Measurements from ENCODE around the gene COQ5.

Gene COQ5

GRCh38 chr12:120539303-120539702 lies 10.3 kb upstream of the COQ5 start:
- Histone ChIP-seq H3K27ac (ENCODE audit: low read depth, low read length) (no peak overlapping the region), H3K4me3 (ENCODE audit: low read length) (no peak overlapping the region)

GRCh38 chr12:120538281-120539156 lies 9.6 kb upstream of the COQ5 start:
- Histone ChIP-seq H3K4me1 (ENCODE audit: control insufficient read depth, low read depth, low read length) (peaks cover 4% of the 10 kb centered on the region), H3K4ac (ENCODE audit: low read depth, low read length) (no peak overlapping the region), H2BK120ac (ENCODE audit: low read depth, low read length) (no peak overlapping the region), H3K56ac (ENCODE audit: low read length) (peak overlapping the region; percentile 37), H3K18ac (ENCODE audit: low read length) (no peak overlapping the region), H3K79me2 (ENCODE audit: control insufficient read depth, insufficient read depth, low read length) (peaks cover 75% of the 10 kb centered on the region), H3K9ac (ENCODE audit: low read length) (no peak overlapping the region), H3K4me2 (ENCODE audit: low read length) (no peak overlapping the region), H3K27ac (ENCODE audit: low read depth, low read length) (no peak overlapping the region), H3K23ac (ENCODE audit: low read length) (no peak overlapping the region), H3K4me3 (ENCODE audit: low read length) (no peak overlapping the region), H4K8ac (ENCODE audit: low read depth, low read length) (no peak overlapping the region), H3K27me3 (ENCODE audit: insufficient read depth, low read length, poor library complexity) (no peaks in the 10 kb centered on the region), H4K5ac (ENCODE audit: low read length) (no peak overlapping the region), H3K36me3 (ENCODE audit: control insufficient read depth, insufficient read depth, low read length) (no peaks in the 10 kb centered on the region), H2BK5ac (ENCODE audit: low read length) (no peak overlapping the region), H3K79me1 (ENCODE audit: low read length) (peaks cover 12% of the 10 kb centered on the region), H2AK5ac (ENCODE audit: low read length) (no peak overlapping the region), H2BK15ac (replicated peaks; ENCODE audit: low read depth) (no peak overlapping the region)
- no peak for DNase-seq
- WGBS (ENCODE audit: extremely low coverage, insufficient coverage, low lambda C conversion rate), result no CpG with 5 or more reads among the region's 6 CpGs

More at GRCh38 chr12:120539303-120539702, 10.3 kb upstream of the COQ5 start:
- Histone ChIP-seq H3K4me2 (ENCODE audit: low read length) (no peak overlapping the region), H2BK5ac (ENCODE audit: low read length) (no peak overlapping the region), H3K36me3 (ENCODE audit: control insufficient read depth, insufficient read depth, low read length) (no peaks in the 10 kb centered on the region), H3K56ac (ENCODE audit: low read length) (no peak overlapping the region), H2BK120ac (ENCODE audit: low read depth, low read length) (no peak overlapping the region), H3K23ac (ENCODE audit: low read length) (no peak overlapping the region), H3K4me1 (ENCODE audit: control insufficient read depth, low read depth, low read length) (peaks cover 4% of the 10 kb centered on the region), H4K8ac (ENCODE audit: low read depth, low read length) (no peak overlapping the region), H3K79me2 (ENCODE audit: control insufficient read depth, insufficient read depth, low read length) (peaks cover 78% of the 10 kb centered on the region), H2BK15ac (replicated peaks; ENCODE audit: low read depth) (no peak overlapping the region), H4K5ac (ENCODE audit: low read length) (no peak overlapping the region), H3K4ac (ENCODE audit: low read depth, low read length) (no peak overlapping the region), H3K18ac (ENCODE audit: low read length) (no peak overlapping the region), H2AK5ac (ENCODE audit: low read length) (no peak overlapping the region), H3K27me3 (ENCODE audit: insufficient read depth, low read length, poor library complexity) (no peaks in the 10 kb centered on the region), H3K9ac (ENCODE audit: low read length) (no peak overlapping the region), H3K79me1 (ENCODE audit: low read length) (peaks cover 13% of the 10 kb centered on the region)
- no CpG with 5 or more reads among the region's 1 CpG for WGBS (ENCODE audit: extremely low coverage, insufficient coverage, low lambda C conversion rate)
- DNase-seq, result no peak

GRCh38 chr12:120537856-120538220 lies 8.9 kb upstream of the COQ5 start:
- no peak overlapping the region for H3K23ac ChIP-seq (ENCODE audit: low read length)
- no peak for DNase-seq
- H2BK5ac ChIP-seq (ENCODE audit: low read length), result no peak overlapping the region
- no peak overlapping the region for H2BK15ac ChIP-seq (replicated peaks; ENCODE audit: low read depth)
- H2BK120ac ChIP-seq (ENCODE audit: low read depth, low read length), result no peak overlapping the region
- H3K4me3 ChIP-seq (ENCODE audit: low read length), result no peak overlapping the region
- WGBS (ENCODE audit: extremely low coverage, insufficient coverage, low lambda C conversion rate), result no CpG with 5 or more reads among the region's 4 CpGs
- no peak overlapping the region for H4K8ac ChIP-seq (ENCODE audit: low read depth, low read length)
- no peak overlapping the region for H3K4ac ChIP-seq (ENCODE audit: low read depth, low read length)
- H3K9ac ChIP-seq (ENCODE audit: low read length), result peak overlapping the region; percentile 38
- no peak overlapping the region for H4K5ac ChIP-seq (ENCODE audit: low read length)
- no peak overlapping the region for H3K27ac ChIP-seq (ENCODE audit: low read depth, low read length)
- no peaks in the 10 kb centered on the region for H3K27me3 ChIP-seq (ENCODE audit: insufficient read depth, low read length, poor library complexity)
- no peaks in the 10 kb centered on the region for H3K36me3 ChIP-seq (ENCODE audit: control insufficient read depth, insufficient read depth, low read length)
- H3K4me1 ChIP-seq (ENCODE audit: control insufficient read depth, low read depth, low read length), result peaks cover 4% of the 10 kb centered on the region
- H3K79me2 ChIP-seq (ENCODE audit: control insufficient read depth, insufficient read depth, low read length), result peaks cover 70% of the 10 kb centered on the region
- no peak overlapping the region for H3K56ac ChIP-seq (ENCODE audit: low read length)
- no peak overlapping the region for H2AK5ac ChIP-seq (ENCODE audit: low read length)
- H3K4me2 ChIP-seq (ENCODE audit: low read length), result no peak overlapping the region
- H3K79me1 ChIP-seq (ENCODE audit: low read length), result peaks cover 12% of the 10 kb centered on the region
- H3K18ac ChIP-seq (ENCODE audit: low read length), result no peak overlapping the region

- Histone ChIP-seq H3K36me3 (ENCODE audit: control insufficient read depth, insufficient read depth, low read length) (no peaks in the 10 kb centered on the region), H4K5ac (ENCODE audit: low read length) (no peak overlapping the region), H3K79me2 (ENCODE audit: control insufficient read depth, insufficient read depth, low read length) (peaks cover 60% of the 10 kb centered on the region), H3K18ac (ENCODE audit: low read length) (no peak overlapping the region), H3K79me1 (ENCODE audit: low read length) (peaks cover 12% of the 10 kb centered on the region), H2BK120ac (ENCODE audit: low read depth, low read length) (no peak overlapping the region), H3K56ac (ENCODE audit: low read length) (no peak overlapping the region), H3K4me2 (ENCODE audit: low read length) (peak overlapping the region; percentile 14), H3K4ac (ENCODE audit: low read depth, low read length) (no peak overlapping the region), H2AK5ac (ENCODE audit: low read length) (no peak overlapping the region), H3K27ac (ENCODE audit: low read depth, low read length) (no peak overlapping the region), H3K4me3 (ENCODE audit: low read length) (no peak overlapping the region), H4K8ac (ENCODE audit: low read depth, low read length) (no peak overlapping the region), H3K4me1 (ENCODE audit: control insufficient read depth, low read depth, low read length) (peaks cover 4% of the 10 kb centered on the region), H3K23ac (ENCODE audit: low read length) (no peak overlapping the region), H2BK5ac (ENCODE audit: low read length) (no peak overlapping the region), H2BK15ac (replicated peaks; ENCODE audit: low read depth) (no peak overlapping the region), H3K27me3 (ENCODE audit: insufficient read depth, low read length, poor library complexity) (no peaks in the 10 kb centered on the region), H3K9ac (ENCODE audit: low read length) (peak overlapping the region; percentile 8)
- no CpG with 5 or more reads among the region's 13 CpGs for WGBS (ENCODE audit: extremely low coverage, insufficient coverage, low lambda C conversion rate)
- no peak for DNase-seq
These were observed 7.3 kb upstream of the COQ5 start for GRCh38 chr12:120536064-120536791.

GRCh38 chr12:120534703-120535655 lies 6.0 kb upstream of the COQ5 start:
- peak overlapping the region; percentile 67 for H3K4me2 ChIP-seq (ENCODE audit: low read length)
- H2BK120ac ChIP-seq (ENCODE audit: low read depth, low read length), result no peak overlapping the region
- H3K36me3 ChIP-seq (ENCODE audit: control insufficient read depth, insufficient read depth, low read length), result no peaks in the 10 kb centered on the region
- H3K9ac ChIP-seq (ENCODE audit: low read length), result peak overlapping the region; percentile 91
- H3K79me1 ChIP-seq (ENCODE audit: low read length), result peaks cover 10% of the 10 kb centered on the region
- no CpG with 5 or more reads among the region's 52 CpGs for WGBS (ENCODE audit: extremely low coverage, insufficient coverage, low lambda C conversion rate)
- H3K23ac ChIP-seq (ENCODE audit: low read length), result no peak overlapping the region
- no peak overlapping the region for H2BK15ac ChIP-seq (replicated peaks; ENCODE audit: low read depth)
- H2BK5ac ChIP-seq (ENCODE audit: low read length), result no peak overlapping the region
- H4K8ac ChIP-seq (ENCODE audit: low read depth, low read length), result no peak overlapping the region
- peak; percentile 79 for DNase-seq
- no peaks in the 10 kb centered on the region for H3K27me3 ChIP-seq (ENCODE audit: insufficient read depth, low read length, poor library complexity)
- no peak overlapping the region for H2AK5ac ChIP-seq (ENCODE audit: low read length)
- H3K4ac ChIP-seq (ENCODE audit: low read depth, low read length), result peak overlapping the region; percentile 5
- H3K18ac ChIP-seq (ENCODE audit: low read length), result peak overlapping the region; percentile 65
- H3K27ac ChIP-seq (ENCODE audit: low read depth, low read length), result peak overlapping the region; percentile 47
- peaks cover 50% of the 10 kb centered on the region for H3K79me2 ChIP-seq (ENCODE audit: control insufficient read depth, insufficient read depth, low read length)
- H4K5ac ChIP-seq (ENCODE audit: low read length), result no peak overlapping the region
- peak overlapping the region; percentile 94 for H3K56ac ChIP-seq (ENCODE audit: low read length)
- peaks cover 4% of the 10 kb centered on the region for H3K4me1 ChIP-seq (ENCODE audit: control insufficient read depth, low read depth, low read length)
- peak overlapping the region; percentile 53 for H3K4me3 ChIP-seq (ENCODE audit: low read length)

Data from mesendoderm (in vitro differentiated cells).